Activated CD8-positive, alpha-beta memory T cell treated with anti-CD3 and anti-CD28 coated beads, Interleukin-2, amount 50 U/mL, for 1 hour (primary cell): ENCODE results near the gene AKAP3.

ENCODE experiments used
- DNase-seq: peaks from one replicate; pipeline ENCODE4 v3.0.0-alpha.2; 2020; ENCODE audit errors: extremely low read depth

The AKAP3 gene

DNA sequence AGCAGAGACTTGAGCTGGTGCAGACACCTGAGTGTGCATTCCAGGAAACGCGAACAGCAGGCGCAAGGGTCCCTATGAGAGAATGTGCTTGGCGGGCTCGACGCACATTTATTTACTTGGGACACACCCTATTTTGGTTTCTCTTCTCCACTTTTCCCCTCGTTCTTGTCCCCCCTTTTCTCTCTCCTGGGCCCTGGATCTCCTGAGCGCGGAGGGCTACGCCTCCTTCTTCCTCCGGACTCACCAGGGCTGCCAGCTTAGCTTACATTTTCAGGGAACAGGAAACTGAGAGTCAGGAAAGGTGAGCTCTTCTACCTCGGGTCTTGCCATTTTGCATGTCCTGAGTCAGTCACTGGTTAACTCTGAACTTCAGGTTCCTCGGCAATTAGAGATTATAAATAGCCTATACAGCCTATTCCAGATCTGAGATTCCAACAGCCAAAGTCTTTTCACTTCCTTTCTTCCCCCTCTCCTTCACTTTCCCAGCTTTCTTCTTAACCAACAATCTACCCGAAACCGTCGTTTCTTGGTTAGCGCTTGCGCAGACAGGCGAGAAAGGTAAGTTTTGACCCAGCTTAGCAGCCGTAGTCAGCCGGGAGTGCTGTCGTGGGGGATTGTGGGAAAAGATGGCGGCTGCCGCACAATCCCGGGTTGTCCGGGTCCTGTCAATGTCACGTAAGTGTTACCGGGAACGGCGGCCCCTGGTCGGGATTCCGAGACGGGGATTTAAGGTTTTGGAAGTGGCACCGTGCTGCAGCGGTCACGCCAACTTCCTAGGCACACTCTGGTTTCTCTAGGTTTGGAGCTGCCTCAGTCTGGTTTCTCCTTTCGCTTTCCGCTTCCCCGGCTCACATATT is at the start of gene AKAP3, which contains the start of gene NDUFA9:
Gene AKAP3, minus strand, starts transcription at position 551 of the 857 bp plus-strand sequence. CDS start 10,855 bp downstream, outside the sequence.
Gene NDUFA9, plus strand, starts transcription at position 614 of the 857 bp plus-strand sequence. Its CDS starts 13 bp downstream, at position 627.
- peak; percentile 41 for DNase-seq

DNA sequence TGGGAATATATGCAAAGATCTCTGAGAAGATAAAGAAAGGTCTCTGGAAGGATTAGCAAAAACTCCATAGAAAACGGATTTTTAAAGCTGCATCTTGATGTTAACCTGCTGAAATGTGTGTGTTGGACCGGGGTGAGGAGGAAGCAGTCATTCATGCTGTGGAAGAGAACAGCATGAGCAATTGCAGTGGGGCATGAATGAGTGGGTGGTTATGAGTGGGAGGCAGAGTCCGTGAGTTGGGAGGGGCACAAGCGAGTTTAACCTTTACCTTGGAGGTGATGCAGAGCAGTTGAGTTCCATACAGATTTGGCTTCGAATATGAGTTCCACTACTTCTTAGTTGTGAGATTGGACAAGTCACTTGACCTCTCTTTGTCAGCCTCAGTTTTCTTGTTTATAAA is 41.9 kb upstream of the AKAP3 start:
- no peak for DNase-seq

GRCh38 chr12:4685317-4685716 is 36.5 kb upstream of the AKAP3 start:
- DNase-seq, result no peak

DNA sequence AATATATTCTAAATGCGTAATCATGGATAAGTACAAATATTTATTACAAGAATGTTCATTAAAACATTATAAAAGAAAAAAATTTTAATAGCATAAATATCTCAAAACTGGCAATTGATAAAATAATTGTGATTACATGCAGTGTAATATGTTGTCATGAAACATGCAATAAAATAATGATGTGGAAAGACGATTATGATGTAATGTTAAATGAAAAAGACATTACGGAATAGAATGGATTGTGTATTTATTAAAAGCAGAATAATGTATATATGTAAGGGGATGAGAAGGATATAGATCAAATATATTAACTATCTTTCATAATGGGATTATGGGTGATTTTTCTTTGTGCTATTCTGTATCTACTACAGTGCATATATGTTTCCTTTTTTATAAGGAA is 32.9 kb upstream of the AKAP3 start:
- DNase-seq, result no peak

- no peak for DNase-seq
Measured at GRCh38 chr12:4679711-4680110, 30.9 kb upstream of the AKAP3 start.

GRCh38 chr12:4665236-4665635 is 16.4 kb upstream of the AKAP3 start:
- no peak for DNase-seq

GRCh38 chr12:4663971-4664505 is 15.2 kb upstream of the AKAP3 start:
- DNase-seq, result no peak

GRCh38 chr12:4653691-4654090 is 4.8 kb upstream of the AKAP3 start:
- no peak for DNase-seq

DNA sequence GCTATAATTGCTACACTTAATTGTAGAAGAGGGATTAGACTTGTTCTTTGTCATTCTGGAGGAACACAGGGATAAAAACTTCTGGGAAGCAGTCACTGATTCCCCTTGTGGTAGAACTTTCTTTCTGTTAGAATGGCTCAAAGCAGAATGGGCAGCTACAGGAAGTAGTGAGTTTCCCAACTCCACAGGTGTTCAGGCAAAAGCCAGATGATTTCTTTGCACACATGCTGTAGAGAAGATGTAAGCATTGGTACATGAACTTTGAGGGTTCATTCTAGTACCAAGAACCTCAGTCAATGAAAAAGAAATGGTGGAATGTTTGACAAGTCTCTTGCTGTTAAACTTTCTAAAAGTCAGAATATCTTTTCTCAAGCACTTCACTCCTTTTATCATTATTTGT is 4.4 kb upstream of the AKAP3 start:
- no peak for DNase-seq

DNA sequence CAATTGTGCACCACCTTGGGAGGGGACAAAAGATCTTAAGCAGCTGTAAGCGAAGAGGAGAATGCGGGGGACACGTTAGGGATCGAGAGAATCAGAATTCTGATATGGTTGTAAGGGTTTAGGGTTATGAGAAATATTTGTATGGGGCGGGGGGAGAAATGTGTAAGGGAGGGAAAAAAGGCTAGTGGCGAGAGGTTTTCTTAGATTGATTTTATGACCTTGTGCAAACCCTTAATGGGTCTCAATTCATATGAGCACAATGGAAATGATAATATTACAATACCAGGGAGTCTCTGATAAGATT is 459 bp upstream of the AKAP3 start:
- DNase-seq, result no peak

DNA sequence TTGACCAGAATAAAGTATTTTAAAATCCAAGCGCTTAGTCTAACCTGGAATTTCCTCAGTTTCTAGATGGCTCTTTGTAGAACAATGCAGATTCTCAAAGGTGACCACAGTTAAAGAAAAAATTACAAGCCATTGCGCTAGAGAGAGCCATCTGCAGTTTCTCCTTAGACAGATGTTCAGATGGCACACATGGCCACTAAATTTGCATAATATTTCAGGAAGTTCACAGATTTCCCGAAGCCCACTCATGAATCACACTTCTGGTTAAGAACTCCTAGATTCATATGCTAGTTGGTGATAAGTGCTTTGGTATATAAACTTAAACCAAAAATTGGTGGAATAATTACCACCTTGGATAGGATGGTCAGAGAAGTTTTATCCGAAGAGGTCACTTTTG is 749 bp downstream of the AKAP3 start:
- no peak for DNase-seq

DNA sequence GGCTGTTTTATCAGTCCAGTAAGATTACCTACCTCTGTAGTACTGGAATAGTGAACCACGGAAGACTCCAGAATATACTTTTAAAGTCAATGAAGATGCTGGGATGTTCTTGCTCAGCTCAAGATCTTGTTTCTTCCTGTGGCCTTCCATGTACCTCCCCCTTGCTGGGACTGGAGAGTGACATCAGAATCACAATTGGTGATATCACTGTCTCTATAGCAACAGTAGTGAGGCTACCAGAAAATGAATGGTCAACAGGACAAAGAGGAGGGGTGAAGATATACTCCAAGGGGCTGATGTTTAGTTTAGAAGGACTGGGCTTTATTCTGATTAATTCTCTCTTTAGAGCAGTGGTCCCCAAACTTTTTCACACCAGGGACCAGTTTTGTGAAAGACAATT is 3.8 kb downstream of the AKAP3 start:
- DNase-seq, result no peak

DNA sequence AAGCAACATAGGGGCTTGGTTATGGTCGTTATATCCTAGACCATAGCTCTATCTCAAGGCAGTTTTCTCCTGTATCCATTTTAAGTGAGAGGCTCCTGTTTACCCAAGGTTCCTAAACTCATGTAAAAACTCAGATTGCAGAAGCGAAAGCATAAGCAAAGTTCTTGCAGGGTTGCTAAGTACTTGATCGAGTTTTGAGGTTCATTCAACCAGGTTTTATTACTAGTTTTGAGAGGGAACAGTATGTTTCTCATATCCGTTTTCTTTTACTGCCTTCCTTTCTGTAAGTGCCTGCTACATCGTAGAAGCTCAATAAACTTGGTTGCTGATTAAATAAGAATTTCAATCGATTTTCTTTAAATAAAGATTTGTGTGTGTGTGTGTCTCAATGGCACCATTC is 5.1 kb downstream of the AKAP3 start:
- DNase-seq, result no peak

GRCh38 chr12:4630262-4630661 is 18.6 kb downstream of the AKAP3 start:
- no peak for DNase-seq

DNA sequence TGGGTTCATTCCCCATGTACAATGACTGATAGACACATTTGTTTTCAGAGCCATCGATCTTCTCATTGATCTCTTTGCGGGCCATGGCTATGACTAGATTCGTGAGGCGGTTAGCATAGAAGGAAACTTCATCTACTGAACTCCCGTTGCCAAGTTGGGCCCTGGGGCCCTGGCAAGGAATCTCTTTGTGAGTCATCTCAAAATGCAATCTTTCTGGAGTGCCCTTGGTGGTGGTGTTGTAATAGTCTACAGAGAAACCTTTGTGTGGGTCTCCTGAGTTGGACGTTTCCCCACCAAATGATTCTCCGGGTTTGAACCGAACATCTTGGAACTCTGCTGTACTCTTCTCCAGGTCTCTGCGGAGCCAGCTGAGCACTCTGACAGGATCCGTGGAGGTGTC is 20.4 kb downstream of the AKAP3 start:
- DNase-seq, result no peak

GRCh38 chr12:4626543-4626942 is 22.3 kb downstream of the AKAP3 start:
- DNase-seq, result no peak

GRCh38 chr12:4621511-4621910 is 27.3 kb downstream of the AKAP3 start:
- DNase-seq, result no peak

GRCh38 chr12:4615667-4616066 is 33.2 kb downstream of the AKAP3 start:
- DNase-seq, result no peak

DNA sequence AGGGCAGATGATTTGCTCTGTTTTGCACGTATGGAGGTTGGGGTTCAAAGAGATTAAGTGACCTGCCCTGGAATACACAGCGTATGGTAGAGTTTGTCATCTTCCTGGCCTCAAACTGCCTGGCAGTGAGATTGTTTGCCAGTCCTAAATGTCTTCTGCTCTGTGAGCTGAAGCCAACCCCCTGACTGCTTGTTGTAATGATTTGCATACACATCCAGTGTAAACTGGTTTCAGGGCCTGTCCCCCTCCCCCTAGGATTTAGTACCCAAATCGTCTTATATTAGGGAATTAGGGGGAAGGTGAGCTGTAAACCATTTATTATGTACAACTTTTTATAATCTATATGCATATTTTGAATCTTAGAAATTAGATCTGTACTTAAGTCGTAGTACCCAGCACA is 38.4 kb downstream of the AKAP3 start:
- no peak for DNase-seq

DNA sequence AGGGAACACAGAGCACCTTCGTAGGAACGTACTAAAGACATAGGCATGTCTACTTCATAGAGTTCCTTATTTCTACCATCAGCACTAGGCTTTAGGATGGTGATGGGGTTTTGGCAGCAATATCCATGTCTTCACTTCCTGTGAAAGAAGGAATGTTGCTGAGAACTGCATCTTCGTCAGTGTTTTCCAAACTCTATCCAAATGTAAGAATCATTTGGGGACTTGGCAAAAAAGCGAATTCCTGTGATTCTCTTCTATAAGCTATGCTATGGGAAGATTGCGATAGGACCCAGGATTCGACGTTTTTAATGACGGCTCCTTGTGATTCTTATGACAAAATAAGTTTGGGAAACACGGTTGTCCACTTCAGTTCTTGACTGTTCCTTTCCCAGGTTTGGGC is 39.8 kb downstream of the AKAP3 start:
- DNase-seq, result no peak

DNA sequence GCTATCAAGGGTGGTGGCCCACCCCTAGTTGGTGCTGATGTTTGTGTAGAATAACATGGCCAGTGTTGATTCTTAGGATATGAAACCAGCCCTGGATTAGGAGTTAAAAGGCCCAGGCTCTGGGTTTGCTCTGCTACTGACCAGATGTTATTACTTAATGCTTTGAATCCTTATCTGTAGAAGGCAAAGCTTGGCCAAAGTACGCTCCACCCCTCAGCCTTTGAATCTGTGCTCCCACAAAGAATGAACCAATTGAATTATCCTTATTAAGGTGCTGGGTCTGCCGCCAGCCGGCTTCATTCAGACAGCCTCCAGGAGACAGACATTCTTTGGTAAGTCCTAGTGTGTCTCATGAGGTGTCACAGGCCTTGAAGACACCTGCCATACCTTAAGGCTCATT is 41.8 kb downstream of the AKAP3 start:
- DNase-seq, result no peak

- peak; percentile 50 for DNase-seq
Measured at GRCh38 chr12:4604684-4605193, 44.1 kb downstream of the AKAP3 start.

- DNase-seq, result no peak
Measured at GRCh38 chr12:4603946-4604345, 44.9 kb downstream of the AKAP3 start.
